ENCODE data around the gene NPY4R.
"Not testable (repeated sequence)": the region's sequence is repeated elsewhere in the genome, so short reads cannot be mapped to it uniquely, and the experiment has no call there.

The NPY4R gene

DNA sequence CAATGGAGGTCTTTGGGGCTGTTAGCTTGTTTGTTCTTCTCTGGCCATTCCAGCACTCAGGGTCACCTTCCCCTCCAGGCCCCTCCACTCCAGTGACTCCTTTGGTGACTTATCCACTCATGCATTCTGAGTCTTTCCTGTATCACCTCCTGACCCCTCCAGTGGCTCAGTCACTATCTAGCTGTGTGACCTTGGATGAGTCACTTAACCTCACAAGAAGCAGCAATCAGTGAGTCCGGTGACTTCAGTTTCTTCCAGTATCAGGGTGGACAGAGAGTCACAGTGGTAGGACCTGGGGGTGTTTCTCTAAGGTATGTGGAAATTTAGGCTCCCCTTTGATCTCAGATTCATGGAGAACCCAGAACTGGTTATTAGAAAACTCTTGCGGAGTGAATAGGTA, 9.8 kb downstream of the NPY4R start:
- not testable (repeated sequence) for DNase-seq

DNA sequence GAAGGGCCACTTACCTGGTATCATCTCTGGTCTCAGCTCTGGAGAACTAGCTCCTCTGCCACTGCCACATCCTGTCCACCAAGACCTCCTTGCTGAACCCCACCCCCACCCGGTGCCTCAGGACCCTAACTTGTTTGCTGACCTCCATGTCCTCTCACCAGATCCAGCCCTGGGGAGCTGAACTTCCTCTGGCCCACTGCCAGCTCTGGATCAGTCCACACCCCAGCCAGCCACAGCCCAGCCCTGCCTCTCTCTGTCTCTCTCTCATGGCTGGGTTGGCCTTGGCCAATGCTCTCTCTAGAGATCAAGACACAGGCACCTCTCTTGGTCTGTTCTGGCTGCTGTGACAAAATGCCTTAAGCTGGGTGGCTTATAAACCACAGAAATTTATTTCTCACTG, 14.4 kb downstream of the NPY4R start:
- not testable (repeated sequence) for DNase-seq

DNA sequence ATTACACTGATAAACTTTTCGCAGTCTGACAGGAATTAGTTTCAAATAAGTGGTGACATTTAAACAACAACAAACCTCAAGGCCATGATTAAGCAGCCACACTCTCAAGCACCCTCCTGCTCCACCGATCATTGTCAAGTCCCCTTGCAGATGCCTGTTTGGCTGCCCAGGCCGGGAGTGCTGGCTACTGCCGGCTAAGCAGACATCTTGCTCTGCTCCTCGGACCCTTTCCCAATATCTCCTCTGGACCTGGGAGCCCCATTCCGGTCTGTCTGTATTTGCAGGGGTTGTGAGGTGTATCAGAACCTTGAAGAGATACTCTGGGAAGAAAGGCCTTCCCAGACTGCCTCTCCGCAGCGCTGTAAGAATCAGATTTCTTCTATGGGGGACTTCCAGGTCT, 14.9 kb downstream of the NPY4R start:
- DNase-seq, result not testable (repeated sequence)

DNA sequence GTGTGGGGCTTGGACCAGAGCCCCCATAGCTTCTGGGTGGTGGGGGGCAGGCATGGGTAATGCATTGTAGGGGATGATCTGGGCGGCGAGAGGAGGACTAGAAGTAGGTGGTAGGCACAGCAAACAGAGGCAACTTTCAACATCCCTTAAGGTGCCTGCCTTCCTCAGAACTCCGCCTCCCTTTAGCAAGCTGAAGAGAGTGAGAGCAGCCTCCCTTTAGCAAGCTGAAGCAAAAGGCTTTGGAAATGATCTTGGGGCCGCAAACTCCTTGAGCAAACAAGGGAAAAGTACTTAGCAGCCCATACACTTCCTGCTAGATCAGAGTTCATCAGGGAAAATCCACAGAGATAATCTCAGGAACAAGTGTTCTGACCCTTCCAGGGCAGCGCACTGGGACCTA, 18.3 kb downstream of the NPY4R start:
- not testable (repeated sequence) for DNase-seq

DNA sequence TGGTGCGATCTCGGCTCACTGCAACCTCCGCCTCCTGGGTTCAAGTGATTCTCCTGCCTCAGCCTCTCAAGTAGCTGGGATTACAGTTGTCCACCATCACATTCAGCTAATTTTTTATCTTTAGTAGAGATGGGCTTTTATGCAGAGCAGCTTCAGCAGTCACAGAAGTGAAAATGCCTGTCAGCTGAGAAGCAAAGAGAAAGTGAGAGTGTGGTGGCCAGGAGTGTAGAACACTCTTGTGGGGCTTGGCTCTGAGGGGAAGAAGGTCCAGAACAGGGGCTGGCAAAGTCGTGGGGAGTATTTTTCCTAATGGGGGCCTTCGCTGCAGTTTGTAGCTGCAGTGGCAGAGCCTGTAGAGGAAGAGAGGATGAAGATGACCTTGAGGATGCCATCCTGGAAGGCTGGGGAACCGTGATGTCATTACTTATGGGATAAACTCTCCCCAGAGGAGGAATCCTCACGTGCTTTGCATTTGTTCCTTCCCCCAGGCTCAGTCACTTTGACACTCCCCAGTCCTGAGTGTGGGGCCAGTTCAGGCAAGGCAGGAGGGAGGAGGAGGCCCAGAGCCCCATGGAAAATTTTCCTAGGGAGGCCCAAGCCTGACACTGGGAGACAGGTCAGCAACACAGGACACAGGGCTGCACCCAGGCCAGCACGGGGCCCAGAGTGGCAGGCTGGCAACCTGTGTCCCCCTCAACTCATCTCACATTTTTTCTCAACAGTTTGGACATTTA, 20.2 kb downstream of the NPY4R start:
- DNase-seq, result not testable (repeated sequence)

DNA sequence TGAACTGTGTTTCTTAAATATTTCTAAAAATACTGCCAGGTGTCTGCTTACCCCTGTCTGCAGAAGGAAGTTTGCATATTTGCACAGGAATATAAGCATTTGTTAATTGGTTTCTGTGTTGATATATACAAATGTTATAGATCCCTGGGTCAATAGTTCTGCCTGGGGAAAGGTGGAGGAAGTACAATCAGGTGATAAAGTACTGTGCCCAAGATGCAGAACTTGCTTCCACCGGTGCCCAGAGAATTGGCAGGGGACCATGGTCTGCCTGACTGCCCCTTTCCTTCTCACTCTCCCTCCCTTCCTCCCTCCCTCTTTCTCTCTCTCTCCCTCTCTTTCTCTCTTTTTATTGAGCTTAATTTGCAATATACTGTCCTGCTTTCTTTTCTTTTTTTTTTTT, 22.3 kb downstream of the NPY4R start:
- DNase-seq, result not testable (repeated sequence)

DNA sequence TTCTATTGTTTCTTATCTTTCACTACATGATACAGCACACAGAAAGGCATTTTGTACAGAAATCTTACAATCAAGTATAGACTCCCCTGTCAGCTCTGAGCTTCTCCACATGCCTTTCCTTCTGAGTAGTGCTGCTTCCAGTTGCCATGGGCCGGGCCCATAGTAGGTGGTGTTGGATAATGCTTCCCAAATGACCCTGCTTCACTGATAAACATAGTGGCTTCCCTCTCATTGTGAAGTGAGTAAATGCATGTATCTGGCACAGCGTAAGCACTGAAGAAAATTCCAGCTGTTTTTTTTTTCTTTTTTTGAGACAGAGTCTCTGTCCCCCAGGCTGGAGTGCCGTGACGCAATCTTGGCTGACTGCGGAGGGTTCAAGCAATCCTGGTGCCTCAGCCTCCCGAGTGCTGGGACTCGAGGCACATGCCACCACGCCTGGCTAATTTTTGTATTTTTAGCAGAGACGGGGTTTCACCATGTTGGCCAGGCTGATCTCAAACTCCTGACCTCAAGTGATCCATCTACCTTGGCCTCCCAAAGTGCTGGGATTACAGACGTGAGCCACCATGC, 23.0 kb downstream of the NPY4R start:
- DNase-seq, result peak; percentile 11

DNA sequence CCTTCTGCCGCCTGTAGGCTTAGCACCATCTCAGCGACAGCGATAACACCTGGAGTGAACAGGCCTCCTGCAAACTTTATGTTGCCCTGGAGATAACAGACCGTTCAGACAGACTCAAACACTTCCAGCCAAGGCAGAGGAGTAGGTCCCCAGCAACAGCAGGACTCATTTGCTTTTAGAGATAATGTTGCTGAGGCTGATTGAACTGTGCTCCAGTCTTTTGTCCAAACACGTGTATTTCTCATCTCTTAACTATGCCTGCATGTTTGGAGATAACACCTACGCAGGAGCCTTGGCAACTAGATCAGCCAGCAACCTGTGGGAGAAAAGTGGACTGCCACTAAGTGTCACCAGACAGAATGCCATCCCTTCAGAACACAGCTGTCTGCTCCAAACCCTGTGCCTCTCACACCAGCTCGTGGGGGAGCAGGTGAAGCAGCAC, 23.9 kb downstream of the NPY4R start:
- DNase-seq, result peak; percentile 11

DNA sequence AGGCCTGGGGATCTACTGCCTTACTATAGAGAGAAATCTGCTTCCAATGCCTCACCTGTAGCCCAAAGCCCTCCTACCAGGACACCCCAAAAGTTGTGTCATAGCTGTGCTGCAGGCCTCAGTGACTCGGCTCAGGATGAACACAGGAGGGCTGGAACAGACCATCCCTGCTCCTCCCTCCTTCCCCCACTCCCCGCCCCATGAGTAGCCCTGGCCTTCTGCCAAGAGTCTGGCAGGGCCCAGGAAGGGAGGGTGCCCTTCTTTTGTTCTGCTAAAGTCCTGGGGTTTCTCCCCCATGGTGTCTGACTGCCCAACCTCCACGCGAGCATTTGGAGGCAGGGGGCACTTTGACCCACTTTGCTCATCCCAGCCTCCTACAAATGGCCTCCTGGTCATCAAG, 24.8 kb downstream of the NPY4R start:
- DNase-seq, result not testable (repeated sequence)

DNA sequence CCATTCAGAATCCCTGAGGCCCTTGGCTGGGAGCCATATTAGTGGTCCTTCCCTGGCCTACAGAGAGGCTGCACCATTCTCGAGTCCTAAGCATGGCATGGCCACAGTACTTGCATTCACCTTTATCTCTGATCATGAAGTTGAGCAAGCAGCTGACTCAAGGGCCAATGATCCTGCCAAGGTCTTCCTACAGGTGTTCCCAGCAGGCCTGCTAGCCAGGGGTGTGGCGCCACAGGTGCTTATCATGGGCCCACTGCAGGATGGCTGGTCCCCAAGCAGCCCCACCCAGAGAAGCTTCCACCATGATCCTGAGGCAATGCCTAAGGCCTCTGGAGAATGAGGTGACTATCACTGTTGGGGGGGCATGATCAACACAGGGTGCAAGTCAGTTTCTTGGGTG, 42.2 kb downstream of the NPY4R start:
- not testable (repeated sequence) for DNase-seq

DNA sequence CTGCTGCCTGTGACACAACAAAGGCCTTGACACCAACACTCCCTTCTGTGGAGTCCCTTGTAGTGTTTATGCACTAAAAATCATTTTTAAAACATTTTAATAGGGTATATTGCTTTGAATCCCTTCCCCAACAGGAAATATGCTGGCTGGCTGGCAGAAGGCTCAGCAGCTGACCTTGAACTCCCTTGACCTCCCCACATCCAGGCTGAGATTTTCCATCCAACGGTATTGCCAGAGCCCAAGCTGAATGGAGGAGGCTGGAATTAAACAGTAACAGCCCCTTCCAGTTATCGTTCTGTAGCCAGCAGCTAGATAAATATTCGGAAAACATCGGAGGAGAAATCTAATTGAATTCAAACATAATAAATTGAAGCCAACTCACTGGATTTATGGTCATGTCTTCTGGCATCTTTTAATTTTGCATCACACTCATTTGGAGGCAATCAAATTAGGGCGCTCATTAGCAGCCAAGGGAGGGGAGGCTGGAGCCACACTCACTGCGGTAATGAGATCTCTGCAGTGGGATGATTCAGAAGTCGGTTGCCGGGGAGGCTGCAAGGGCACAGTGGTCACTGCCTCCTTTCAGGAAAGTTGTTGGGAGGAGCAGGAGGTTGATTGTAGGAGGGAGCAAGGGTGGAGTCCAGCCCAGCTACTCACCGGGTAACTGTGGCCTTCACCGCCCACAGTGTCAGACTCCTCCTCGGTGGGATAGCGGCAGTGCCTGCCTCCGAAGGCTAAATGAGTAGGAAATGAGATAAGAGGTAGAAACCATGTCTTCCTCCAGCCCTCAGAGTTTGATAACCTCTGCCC, 46.0 kb downstream of the NPY4R start:
- DNase-seq, result not testable (repeated sequence)

DNA sequence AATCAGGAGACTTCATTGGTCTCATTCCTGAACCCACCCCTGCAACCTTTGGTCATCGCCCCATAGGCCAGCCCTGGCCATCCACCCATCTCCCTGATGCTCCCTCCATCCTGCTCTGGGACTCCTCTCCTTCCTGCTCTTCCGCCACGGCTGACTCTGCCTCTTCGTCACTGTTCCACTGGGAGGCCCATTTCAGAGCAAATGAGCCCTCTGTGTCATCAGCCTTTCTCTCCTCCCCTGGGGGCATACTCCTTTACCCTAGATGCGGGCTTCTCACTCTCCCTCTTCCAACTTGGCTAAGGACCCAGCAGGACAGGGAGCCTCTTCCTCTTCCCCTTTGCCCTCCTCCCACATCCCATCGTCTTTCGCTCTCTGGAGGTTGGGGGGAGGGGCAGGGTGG, 47.5 kb downstream of the NPY4R start:
- DNase-seq, result not testable (repeated sequence)

DNA sequence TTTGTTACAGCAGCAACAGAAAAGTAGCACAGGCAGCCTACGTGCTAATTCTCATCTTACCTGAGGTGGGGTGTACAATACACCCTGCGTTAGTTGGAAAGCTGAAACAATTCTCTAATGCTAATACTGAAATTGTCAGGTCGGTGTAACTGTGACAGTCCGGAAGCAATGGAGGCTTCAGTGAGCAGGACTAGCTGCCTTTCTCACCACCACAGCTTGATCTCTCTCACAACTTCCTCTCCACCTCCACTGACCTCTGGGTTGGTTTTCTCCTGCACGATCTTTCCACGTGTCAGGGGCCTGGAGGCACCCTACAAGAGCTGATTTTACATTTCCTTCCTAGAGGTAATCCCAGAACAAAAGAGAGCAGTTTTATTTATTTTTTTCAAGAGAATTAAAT, 50.5 kb downstream of the NPY4R start:
- DNase-seq, result not testable (repeated sequence)

DNA sequence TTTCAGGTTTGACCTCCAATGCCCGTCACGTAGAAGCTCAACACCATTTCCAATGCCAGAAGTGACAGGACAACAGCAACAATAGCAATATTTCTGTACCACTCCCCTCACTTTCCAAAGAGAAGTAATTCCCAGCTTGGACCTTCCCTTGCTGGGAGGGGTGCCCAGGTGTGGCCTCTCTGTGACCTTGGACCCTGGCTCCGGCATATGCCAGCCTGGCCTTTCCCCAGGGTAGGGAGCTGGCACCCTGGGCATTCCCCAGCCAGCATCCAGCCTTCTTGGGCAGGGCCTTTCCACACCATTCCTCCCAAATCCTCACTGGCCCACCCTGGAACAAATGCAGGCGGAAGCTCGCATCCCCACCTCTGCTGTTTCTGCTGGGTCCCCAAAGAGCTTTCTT, 53.1 kb downstream of the NPY4R start:
- not testable (repeated sequence) for DNase-seq

DNA sequence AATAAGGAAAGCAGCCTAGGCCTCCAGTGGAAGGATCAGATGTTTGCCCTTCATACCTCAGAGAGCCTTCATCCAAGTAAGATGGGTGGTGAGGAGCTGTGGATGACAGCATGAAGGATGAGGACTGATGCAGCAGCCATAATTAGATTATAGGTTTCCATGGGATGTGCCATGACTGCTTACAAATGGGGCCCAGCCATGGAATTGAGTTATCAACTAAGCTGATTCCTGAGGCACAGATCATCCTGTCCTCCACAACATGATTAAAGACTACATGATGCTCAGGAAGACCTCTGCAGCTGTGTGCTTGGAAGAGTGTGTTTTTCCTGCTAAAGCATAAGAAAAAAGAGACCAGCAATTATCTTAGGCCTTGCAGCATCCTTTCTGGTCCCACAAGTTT, 54.6 kb downstream of the NPY4R start:
- DNase-seq, result not testable (repeated sequence)
